IMR-90 (cell line): ENCODE data around the gene CEACAM7.

ENCODE experiments used
- CEBPB ChIP-seq: IDR thresholded peaks from 2 replicates; pipeline ENCODE4 v1.6.1; 2012; ENCODE audit warnings: low read depth, low read length, improper control_type of control experiment
- CTCF ChIP-seq: conservative IDR thresholded peaks from 2 replicates; pipeline ENCODE4 v1.5.1; 2012; ENCODE audit warnings: mild to moderate bottlenecking, low read depth, low read length, improper control_type of control experiment
- POLR2A ChIP-seq: IDR thresholded peaks from 2 replicates; pipeline ENCODE4 v1.6.1; 2012; ENCODE audit warnings: mild to moderate bottlenecking, low read depth, low read length
- RAD21 ChIP-seq: IDR thresholded peaks from 2 replicates; pipeline ENCODE4 v1.6.1; 2012; ENCODE audit warnings: low read length, improper control_type of control experiment
- RFX5 ChIP-seq: IDR thresholded peaks from 2 replicates; pipeline ENCODE4 v1.8.0; 2012; ENCODE audit warnings: low read depth, mild to moderate bottlenecking, low read length, moderate library complexity
- SMC3 ChIP-seq: fragments of 150-350 bp; IDR thresholded peaks from 2 replicates; pipeline ENCODE4 v1.6.1; 2016; ENCODE audit warnings: low read depth, mild to moderate bottlenecking, antibody characterized with exemption, low read length, moderate library complexity

GRCh38 chr19:41734156-41734555 is 46.1 kb upstream of the CEACAM7 start:
- TF ChIP-seq POLR2A = no peak
- TF ChIP-seq CTCF = no peak
- no peak for TF ChIP-seq SMC3
- no peak for TF ChIP-seq CEBPB
- no peak for TF ChIP-seq RFX5
- TF ChIP-seq RAD21 = no peak
